Muscle layer of duodenum (tissue), 2 donors: ENCODE results near the gene XBP1.
"Not testable (repeated sequence)": the region's sequence is repeated elsewhere in the genome, so short reads cannot be mapped to it uniquely, and the experiment has no call there.

ENCODE experiments used
- H3K27ac ChIP-seq: one replicate; pipeline ENCODE4 v1.7.0; 2013; ENCODE audit warnings: mild to moderate bottlenecking, low read length
- H3K27me3 ChIP-seq: one replicate; pipeline ENCODE4 v1.7.0; 2013; ENCODE audit warnings: low read depth, mild to moderate bottlenecking, control low read depth, low read length
- H3K36me3 ChIP-seq, 2 donors: one replicate each; pipeline ENCODE4 v1.7.0; 2013; ENCODE audit warnings: low read length in 2 of 2, control low read depth in 1 of 2, mild to moderate bottlenecking in 1 of 2; ENCODE audit not compliant: insufficient read depth in 2 of 2, control insufficient read depth in 1 of 2
- H3K4me1 ChIP-seq, 2 donors: one replicate each; pipeline ENCODE4 v1.7.0; 2013; ENCODE audit warnings: low read length in 2 of 2, mild to moderate bottlenecking in 2 of 2, control low read depth in 1 of 2, moderate library complexity in 1 of 2; ENCODE audit not compliant: insufficient read depth in 2 of 2, control insufficient read depth in 1 of 2
- H3K4me3 ChIP-seq, 2 donors: one replicate each; pipeline ENCODE4 v1.7.0; 2013; ENCODE audit warnings: low read length in 2 of 2, low read depth in 1 of 2, mild to moderate bottlenecking in 1 of 2
- H3K9me3 ChIP-seq, 2 donors: one replicate each; pipeline ENCODE4 v1.7.0; 2013; ENCODE audit warnings: low read length in 2 of 2, control low read depth in 1 of 2, mild to moderate bottlenecking in 1 of 2; ENCODE audit not compliant: control insufficient read depth in 1 of 2
- donor health status: healthy.

Gene XBP1

GRCh38 chr22:28817064-28817463 is 16.7 kb upstream of the XBP1 start:
- Histone ChIP-seq H3K27me3 (no peaks in the 10 kb centered on the region), H3K4me1 (peaks cover 7 to 9% of the 10 kb centered on the region in 2 donors), H3K4me3 (no peak overlapping the region), H3K36me3 (no peaks in the 10 kb centered on the region), H3K27ac (no peak overlapping the region), H3K9me3 (no peaks in the 10 kb centered on the region)

GRCh38 chr22:28815729-28816128 is 15.4 kb upstream of the XBP1 start:
- Histone ChIP-seq H3K27ac (no peak overlapping the region), H3K9me3 (no peaks in the 10 kb centered on the region), H3K4me3 (no peak overlapping the region), H3K36me3 (no peaks in the 10 kb centered on the region), H3K27me3 (no peaks in the 10 kb centered on the region), H3K4me1 (peaks cover 10 to 13% of the 10 kb centered on the region in 2 donors)

GRCh38 chr22:28815111-28815510 is 14.7 kb upstream of the XBP1 start:
- Histone ChIP-seq H3K27ac (no peak overlapping the region), H3K36me3 (no peaks in the 10 kb centered on the region), H3K27me3 (no peaks in the 10 kb centered on the region), H3K4me1 (peaks cover 10 to 13% of the 10 kb centered on the region in 2 donors), H3K9me3 (no peaks in the 10 kb centered on the region), H3K4me3 (no peak overlapping the region)

- Histone ChIP-seq H3K9me3 (no peaks in the 10 kb centered on the region), H3K27ac (no peak overlapping the region), H3K36me3 (no peaks in the 10 kb centered on the region), H3K4me3 (no peak overlapping the region), H3K4me1 (peaks cover 10 to 13% of the 10 kb centered on the region in 2 donors), H3K27me3 (no peaks in the 10 kb centered on the region)
Measured at GRCh38 chr22:28813772-28814518, 13.6 kb upstream of the XBP1 start.

GRCh38 chr22:28812516-28812915 is 12.1 kb upstream of the XBP1 start:
- H3K4me3 ChIP-seq, result no peak overlapping the region
- no peaks in the 10 kb centered on the region for H3K36me3 ChIP-seq
- H3K27ac ChIP-seq, result no peak overlapping the region
- peaks cover 6 to 10% of the 10 kb centered on the region in 2 donors for H3K4me1 ChIP-seq
- no peaks in the 10 kb centered on the region for H3K9me3 ChIP-seq
- H3K27me3 ChIP-seq, result no peaks in the 10 kb centered on the region

GRCh38 chr22:28810821-28811491 is 10.6 kb upstream of the XBP1 start:
- Histone ChIP-seq H3K4me1 (peaks cover 6 to 10% of the 10 kb centered on the region in 2 donors), H3K9me3 (no peaks in the 10 kb centered on the region), H3K27ac (no peak overlapping the region), H3K4me3 (no peak overlapping the region), H3K27me3 (no peaks in the 10 kb centered on the region), H3K36me3 (no peaks in the 10 kb centered on the region)

GRCh38 chr22:28808716-28809355 is 8.5 kb upstream of the XBP1 start:
- H3K4me1 ChIP-seq, result peaks cover 6 to 10% of the 10 kb centered on the region in 2 donors
- H3K27me3 ChIP-seq, result no peaks in the 10 kb centered on the region
- H3K27ac ChIP-seq, result no peak overlapping the region
- H3K4me3 ChIP-seq, result no peak overlapping the region
- H3K9me3 ChIP-seq, result no peaks in the 10 kb centered on the region
- H3K36me3 ChIP-seq, result no peaks in the 10 kb centered on the region

- not testable (repeated sequence) for H3K36me3 ChIP-seq, H3K4me3 ChIP-seq, H3K9me3 ChIP-seq, H3K27ac ChIP-seq, H3K27me3 ChIP-seq
- H3K4me1 ChIP-seq, result peaks cover 8 to 10% of the 10 kb centered on the region in 2 donors
Measured at GRCh38 chr22:28805426-28805825, 5.1 kb upstream of the XBP1 start.

- Histone ChIP-seq H3K4me3 (peak overlapping the region in 1 of 2 donors; percentile 24), H3K36me3 (peaks cover 0 to 22% of the 10 kb centered on the region in 2 donors), H3K27ac (peak overlapping the region; percentile 50), H3K4me1 (peaks cover 8 to 26% of the 10 kb centered on the region in 2 donors), H3K27me3 (no peaks in the 10 kb centered on the region), H3K9me3 (no peaks in the 10 kb centered on the region)
Measured at GRCh38 chr22:28802595-28803123, 2.3 kb upstream of the XBP1 start.

GRCh38 chr22:28801845-28802594 is 1.7 kb upstream of the XBP1 start:
- H3K4me3 ChIP-seq, result peak overlapping the region; percentile 24 to 90
- no peaks in the 10 kb centered on the region for H3K9me3 ChIP-seq

More at GRCh38 chr22:28801845-28802594, 1.7 kb upstream of the XBP1 start:
- Histone ChIP-seq H3K4me1 (peaks cover 8 to 26% of the 10 kb centered on the region in 2 donors), H3K27ac (peak overlapping the region; percentile 50), H3K27me3 (no peaks in the 10 kb centered on the region), H3K36me3 (peaks cover 3 to 22% of the 10 kb centered on the region in 2 donors)
